ENCODE results near the gene C14orf39.
"Not testable (repeated sequence)": the region's sequence is repeated elsewhere in the genome, so short reads cannot be mapped to it uniquely, and the experiment has no call there.

Gene C14orf39

DNA sequence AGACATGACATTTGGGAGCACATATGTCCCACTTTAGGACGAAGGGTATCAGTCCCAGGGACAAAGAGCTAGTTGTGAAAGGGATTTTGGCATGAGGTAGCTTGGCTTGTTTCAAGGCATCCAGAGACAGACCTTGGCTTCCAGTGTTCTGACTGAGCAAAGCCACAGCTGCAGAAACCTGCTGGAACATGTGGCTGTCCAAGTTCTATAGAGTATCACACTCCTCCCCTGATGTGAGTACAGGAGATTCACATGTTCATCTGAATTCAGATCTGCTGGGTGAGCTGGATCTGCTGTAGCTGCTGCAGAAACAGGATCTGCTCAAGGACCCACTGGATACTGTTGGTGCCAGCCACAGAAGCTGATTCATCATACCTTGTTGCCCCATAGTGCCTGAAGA, 10.1 kb upstream of the C14orf39 start:
- no peak for DNase-seq (ENCODE audit: low read depth in 2 of 2)

DNA sequence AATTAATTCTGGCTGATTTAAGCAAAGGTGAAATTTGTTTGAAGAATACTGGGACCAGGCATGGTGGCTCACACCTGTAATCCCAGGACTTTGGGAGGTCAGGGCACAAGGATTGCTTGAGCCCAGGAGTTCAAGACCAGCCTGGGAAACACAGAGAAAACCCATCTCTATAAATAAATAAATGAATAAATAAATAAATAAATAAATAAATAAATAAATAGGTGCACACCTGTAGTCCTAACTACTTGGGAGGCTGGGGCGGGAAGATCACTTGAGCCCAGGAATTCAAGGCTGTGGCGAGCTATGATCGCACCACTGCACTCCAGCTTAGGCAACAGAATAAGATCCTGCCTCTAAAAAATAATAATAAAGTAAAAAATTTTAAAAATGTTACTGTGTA, 4.4 kb upstream of the C14orf39 start:
- DNase-seq (ENCODE audit: low read depth in 2 of 2): no peak

DNA sequence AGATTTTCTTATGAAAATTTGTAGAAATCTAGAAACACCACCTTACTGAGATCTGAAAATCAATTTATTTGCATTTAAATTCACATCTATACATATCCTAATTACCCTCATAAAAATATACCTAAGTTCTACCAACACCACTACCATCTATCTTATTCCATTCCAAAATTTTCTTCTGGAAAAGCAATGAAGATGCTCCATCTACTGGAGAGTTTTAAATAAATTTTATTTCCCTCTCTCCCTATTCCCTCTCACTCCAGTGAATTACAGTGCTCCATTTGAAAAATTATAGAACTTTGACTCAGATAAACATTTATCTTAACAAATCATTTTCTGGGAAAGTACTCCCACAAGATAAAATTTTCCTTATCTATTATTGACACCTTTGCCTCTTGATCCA, 2.3 kb upstream of the C14orf39 start:
- no peak for DNase-seq (ENCODE audit: low read depth in 2 of 2)

DNA sequence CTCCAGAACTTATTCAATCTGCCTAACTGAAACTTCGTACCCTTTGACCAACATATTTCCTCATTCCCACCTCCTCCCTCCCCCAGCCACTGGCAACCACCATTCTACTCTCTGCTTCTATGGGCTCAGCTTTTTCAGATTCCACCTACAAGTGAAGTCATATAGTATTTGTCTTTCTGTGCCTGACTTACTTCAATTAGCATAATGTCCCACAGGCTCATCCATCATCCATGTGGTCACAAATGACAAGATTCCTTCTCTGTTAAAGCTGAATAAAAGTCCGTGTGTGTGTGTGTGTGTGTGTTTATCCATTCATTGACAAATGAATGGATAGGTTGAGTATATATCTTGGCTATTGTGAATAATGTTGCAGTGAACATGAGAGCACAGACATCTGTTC, 1.3 kb upstream of the C14orf39 start:
- DNase-seq (ENCODE audit: low read depth in 2 of 2): no peak

DNA sequence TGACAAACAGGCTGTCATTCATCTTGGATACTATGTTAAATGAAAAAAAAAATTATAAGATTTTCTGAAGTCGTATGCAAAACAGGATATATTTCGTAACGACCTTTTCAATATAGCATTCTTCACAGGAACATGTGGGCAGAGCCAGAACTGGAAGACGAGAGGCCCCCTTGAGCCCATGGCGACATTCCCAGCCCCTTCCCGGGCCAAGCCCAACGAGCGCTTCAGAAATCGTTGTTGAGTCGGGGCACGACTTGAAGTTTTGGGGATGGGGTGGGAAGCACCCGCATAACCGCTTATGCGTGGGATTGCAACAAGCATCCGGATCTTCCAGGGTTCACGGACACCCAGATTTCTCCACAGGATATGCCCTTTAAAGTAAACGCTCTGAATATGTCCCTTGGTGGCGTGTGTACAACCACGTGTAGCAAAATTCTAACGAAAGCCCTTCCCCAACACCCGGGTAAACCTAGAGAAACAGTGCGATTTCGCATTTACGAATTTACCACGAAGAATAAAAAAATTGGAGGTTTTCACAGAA, 736 bp downstream of the C14orf39 start:
- DNase-seq (ENCODE audit: low read depth in 2 of 2): no peak

DNA sequence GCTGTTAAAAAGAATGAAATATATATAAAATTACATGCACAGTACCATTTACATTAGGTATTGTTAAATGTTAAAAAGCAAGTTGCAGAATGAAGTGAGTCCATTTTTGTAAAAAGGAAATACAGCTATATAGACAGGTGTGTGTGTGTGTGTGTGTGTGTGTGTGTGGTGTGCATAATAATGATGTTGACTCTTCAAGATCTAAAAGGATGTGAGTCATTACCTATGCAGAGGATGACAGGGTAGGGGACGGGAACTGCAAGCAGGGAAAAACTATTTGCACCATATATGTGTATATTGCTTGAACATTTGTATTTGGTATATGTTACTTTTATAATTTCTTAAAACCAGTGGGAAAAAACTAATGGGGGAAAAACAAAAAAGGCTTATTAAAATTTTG, 3.1 kb downstream of the C14orf39 start:
- DNase-seq (ENCODE audit: low read depth in 2 of 2): no peak

DNA sequence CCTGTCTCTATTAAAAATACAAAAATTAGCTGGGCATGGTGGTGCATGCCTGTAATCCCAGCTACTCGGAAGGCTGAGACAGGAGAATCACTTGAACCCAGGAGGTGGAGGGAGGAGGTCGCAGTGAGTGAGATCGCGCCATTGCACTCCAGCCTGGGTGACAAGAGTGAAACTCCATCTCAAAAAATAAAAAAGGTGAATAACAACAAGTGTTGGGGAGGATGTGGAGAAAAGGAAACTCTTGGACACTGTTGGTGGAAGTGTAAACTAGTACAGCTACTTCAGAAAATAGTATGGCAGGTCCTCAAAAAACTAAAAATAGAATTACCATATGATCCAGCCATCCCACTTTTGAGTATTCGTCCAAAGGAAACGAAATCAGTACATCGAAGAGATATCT, 5.6 kb downstream of the C14orf39 start:
- not testable (repeated sequence) for DNase-seq (ENCODE audit: low read depth in 2 of 2)

DNA sequence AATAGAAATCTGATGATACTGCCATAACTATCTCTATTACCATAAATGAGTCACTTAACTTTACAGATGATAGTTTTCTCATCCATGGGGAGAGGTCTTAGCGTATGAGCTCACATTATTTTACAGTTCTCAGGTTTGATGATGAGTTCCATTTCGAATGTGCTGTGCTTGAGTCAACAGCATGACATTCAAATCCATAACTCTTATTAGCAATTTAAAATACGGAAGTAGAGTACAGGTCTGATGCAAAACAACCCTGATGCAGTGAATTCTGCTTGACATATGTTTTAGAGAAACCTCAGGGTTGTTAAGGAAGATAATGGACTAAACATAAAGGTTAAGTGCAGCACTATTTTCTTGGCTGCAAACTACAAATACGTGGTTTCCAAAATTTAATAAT, 30.0 kb downstream of the C14orf39 start:
- DNase-seq (ENCODE audit: low read depth in 2 of 2): no peak

DNA sequence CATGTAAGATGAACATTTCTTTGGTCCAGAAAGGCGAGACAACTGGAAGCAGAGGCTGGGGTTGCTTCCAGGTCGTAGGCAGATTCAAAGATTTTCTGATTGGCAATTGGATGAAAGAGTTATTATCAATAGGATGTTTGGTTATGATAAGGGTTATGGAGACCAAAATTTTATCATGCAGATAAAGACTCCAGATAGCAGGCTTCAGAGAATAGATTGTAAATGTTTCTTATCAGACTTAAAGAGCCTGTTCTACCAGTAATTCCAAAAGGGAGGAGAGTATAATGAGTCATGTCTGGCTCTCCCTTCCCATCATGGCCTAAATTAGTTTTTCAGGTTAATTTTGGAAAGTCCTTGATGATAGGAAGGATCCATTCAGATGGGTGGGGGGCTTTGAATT, 55.6 kb downstream of the C14orf39 start:
- no peak for DNase-seq (ENCODE audit: low read depth in 2 of 2)

DNA sequence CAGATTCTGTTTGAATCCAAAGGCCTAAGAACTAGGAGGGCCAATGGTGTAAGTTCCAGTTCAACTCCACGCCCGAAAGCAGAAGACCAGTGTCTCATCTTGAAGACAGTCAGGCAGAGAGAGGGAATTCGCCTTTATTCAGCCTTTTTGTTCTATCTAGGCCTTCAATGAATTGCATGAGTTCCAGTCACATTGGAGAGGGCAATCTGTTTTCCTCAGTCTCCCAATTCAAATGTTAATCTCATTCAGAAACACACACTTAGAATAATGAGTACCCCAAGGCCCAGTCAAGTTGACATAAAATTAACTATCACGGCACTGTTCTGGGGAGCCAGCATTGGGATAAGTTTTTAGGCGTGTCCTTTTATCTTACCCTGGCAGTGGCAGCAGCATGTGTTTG, 65.8 kb downstream of the C14orf39 start:
- no peak for DNase-seq (ENCODE audit: low read depth in 2 of 2)

DNA sequence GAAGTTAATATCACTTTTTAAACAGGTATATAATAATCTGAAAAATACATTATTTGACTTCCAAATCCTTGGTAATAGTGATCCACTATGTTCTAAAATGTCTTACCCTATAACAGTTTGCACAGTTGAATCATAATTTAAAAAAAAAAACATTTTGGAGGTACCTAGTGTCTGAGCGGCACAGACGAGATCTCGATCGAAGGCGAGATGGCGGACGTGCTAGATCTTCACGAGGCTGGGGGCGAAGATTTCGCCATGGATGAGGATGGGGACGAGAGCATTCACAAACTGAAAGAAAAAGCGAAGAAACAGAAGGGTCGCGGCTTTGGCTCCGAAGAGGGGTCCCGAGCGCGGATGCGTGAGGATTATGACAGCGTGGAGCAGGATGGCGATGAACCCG, 88.3 kb downstream of the C14orf39 start:
- not testable (repeated sequence) for DNase-seq (ENCODE audit: low read depth in 2 of 2)

DNA sequence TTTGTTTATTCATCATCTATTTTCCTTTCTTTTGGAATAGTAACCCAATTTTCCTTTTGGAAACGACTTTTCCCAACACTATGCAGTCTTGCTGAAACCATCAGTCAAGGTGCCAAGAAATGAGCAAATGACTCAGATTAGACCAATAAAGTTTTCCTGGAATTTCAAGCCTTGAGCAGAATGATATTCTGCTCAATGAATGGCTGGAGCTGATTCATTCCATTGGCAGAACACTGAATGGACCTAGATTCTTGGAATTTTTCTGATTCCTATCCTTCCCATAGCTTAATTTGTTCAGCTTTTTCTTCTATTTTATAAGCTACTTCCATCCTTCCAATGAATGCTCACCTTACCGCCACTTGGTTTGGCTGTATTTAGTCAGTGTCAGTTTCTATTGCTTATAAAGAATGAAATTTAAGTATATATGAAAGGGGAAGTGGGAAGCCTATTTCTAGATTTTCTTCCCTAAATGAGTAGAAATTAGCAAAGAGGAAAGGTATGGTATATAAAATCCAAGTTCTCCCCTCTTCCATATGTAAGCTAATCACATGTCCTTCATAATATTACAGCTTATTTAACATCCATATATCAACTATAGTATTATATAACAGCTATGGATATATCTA, 89.0 kb downstream of the C14orf39 start:
- no peak for DNase-seq (ENCODE audit: low read depth in 2 of 2)

Data from stimulated activated CD8-positive, alpha-beta memory T cell treated with anti-CD3 and anti-CD28 coated beads, Interleukin-15, amount 100 ng/mL, for 48 hours (primary cell).